HG03064 (cell line): Measurements from ENCODE around the gene TBCCD1.
"Not testable (repeated sequence)": the region's sequence is repeated elsewhere in the genome, so short reads cannot be mapped to it uniquely, and the experiment has no call there.

ENCODE experiments used
- ATAC-seq: cut with Tn5 transposase; IDR thresholded peaks from one replicate; pipeline ENCODE4 v1.9.1; 2021; ENCODE audit warnings: low read depth; ENCODE audit not compliant: unreplicated experiment

TBCCD1 gene

GRCh38 chr3:186498022-186498421 is 69.1 kb downstream of the TBCCD1 start:
- ATAC-seq: not testable (repeated sequence)

- no peak for ATAC-seq
Measured at GRCh38 chr3:186497608-186498007, 69.5 kb downstream of the TBCCD1 start.

GRCh38 chr3:186496635-186497034 is 70.5 kb downstream of the TBCCD1 start:
- no peak for ATAC-seq
